Measurements from ENCODE around the gene ZNF200. TPM values are rescaled to one million over a fixed set of nuclear protein-coding genes. Genes with fewer than 3 reads are reported as not detected.

The ZNF200 gene
- total and polyA plus RNA-seq, 4 donors: 4.3 to 7.8 (median 6.4) TPM

GRCh38 chr16:3268294-3268693, 33.3 kb upstream of the ZNF200 start:
- DNase-seq: no peak
- ATAC-seq (ENCODE audit: insufficient read depth, low FRiP score): no peak
- H3K36me3 ChIP-seq (ENCODE audit: control insufficient read depth in 4 of 4, insufficient read depth in 4 of 4, low read length in 4 of 4): peaks cover 0 to 2% (median 0%) of the 10 kb centered on the region in 4 donors
- WGBS, 2 donors: 93 to 96% methylated on average over 1 of the region's 1 CpG
- no peak overlapping the region for H3K9ac ChIP-seq (ENCODE audit: insufficient read depth in 1 of 2, low read length in 2 of 2)
- no peak overlapping the region for H3K4me3 ChIP-seq
- no peak for TF ChIP-seq CTCF (IDR thresholded peaks at IDR 0.05; ENCODE audit: control extremely low read depth, extremely low read depth)
- no peaks in the 10 kb centered on the region for H3K27me3 ChIP-seq (ENCODE audit: control insufficient read depth in 3 of 3, insufficient read depth in 3 of 3, low read length in 2 of 3)
- H3K9me3 ChIP-seq (ENCODE audit: control insufficient read depth in 4 of 4, insufficient read depth in 3 of 4, low read length in 3 of 4): peaks cover 0 to 6% (median 0%) of the 10 kb centered on the region in 4 donors
- H3K27ac ChIP-seq (ENCODE audit: low read depth in 1 of 2, low read length in 1 of 2): no peak overlapping the region
- H3K4me1 ChIP-seq (ENCODE audit: control insufficient read depth in 5 of 5, insufficient read depth in 5 of 5, low read length in 5 of 5): peaks cover 0 to 4% (median 3%) of the 10 kb centered on the region in 5 donors

GRCh38 chr16:3266873-3267537, 32.0 kb upstream of the ZNF200 start:
- Histone ChIP-seq H3K9me3 (ENCODE audit: control insufficient read depth in 4 of 4, insufficient read depth in 3 of 4, low read length in 3 of 4) (peaks cover 0 to 6% (median 0%) of the 10 kb centered on the region in 4 donors), H3K4me1 (ENCODE audit: control insufficient read depth in 5 of 5, insufficient read depth in 5 of 5, low read length in 5 of 5) (peaks cover 0 to 6% (median 3%) of the 10 kb centered on the region in 5 donors), H3K36me3 (ENCODE audit: control insufficient read depth in 4 of 4, insufficient read depth in 4 of 4, low read length in 4 of 4) (peaks cover 0 to 2% (median 0%) of the 10 kb centered on the region in 4 donors), H3K4me3 (no peak overlapping the region), H3K9ac (ENCODE audit: insufficient read depth in 1 of 2, low read length in 2 of 2) (no peak overlapping the region), H3K27ac (ENCODE audit: low read depth in 1 of 2, low read length in 1 of 2) (no peak overlapping the region), H3K27me3 (ENCODE audit: control insufficient read depth in 3 of 3, insufficient read depth in 3 of 3, low read length in 2 of 3) (no peaks in the 10 kb centered on the region)
- peak; percentile 20 to 43 (median 25) for DNase-seq
- ATAC-seq (ENCODE audit: insufficient read depth, low FRiP score): no peak
- no peak for TF ChIP-seq CTCF (IDR thresholded peaks at IDR 0.05; ENCODE audit: control extremely low read depth, extremely low read depth)
- 80 to 82% methylated on average over 5 of the region's 5 CpGs for WGBS, 2 donors

- H3K9ac ChIP-seq (ENCODE audit: insufficient read depth in 1 of 2, low read length in 2 of 2): peak overlapping the region in 1 of 2 donors; percentile 73
- H3K36me3 ChIP-seq (ENCODE audit: control insufficient read depth in 4 of 4, insufficient read depth in 4 of 4, low read length in 4 of 4): peaks cover 0 to 2% (median 0%) of the 10 kb centered on the region in 4 donors
- H3K9me3 ChIP-seq (ENCODE audit: control insufficient read depth in 4 of 4, insufficient read depth in 3 of 4, low read length in 3 of 4): peaks cover 0 to 6% (median 0%) of the 10 kb centered on the region in 4 donors
- peak; percentile 94 for ATAC-seq (ENCODE audit: insufficient read depth, low FRiP score)
- H3K4me3 ChIP-seq: peak overlapping the region; percentile 80
- peaks cover 0 to 6% (median 3%) of the 10 kb centered on the region in 5 donors for H3K4me1 ChIP-seq (ENCODE audit: control insufficient read depth in 5 of 5, insufficient read depth in 5 of 5, low read length in 5 of 5)
- H3K27me3 ChIP-seq (ENCODE audit: control insufficient read depth in 3 of 3, insufficient read depth in 3 of 3, low read length in 2 of 3): no peaks in the 10 kb centered on the region
- WGBS, 2 donors: 1 to 3% methylated on average over 77 of the region's 77 CpGs
- DNase-seq: peak; percentile 99
- TF ChIP-seq CTCF (IDR thresholded peaks at IDR 0.05; ENCODE audit: control extremely low read depth, extremely low read depth): no peak
- H3K27ac ChIP-seq (ENCODE audit: low read depth in 1 of 2, low read length in 1 of 2): peak overlapping the region; percentile 87 to 99
Observed at GRCh38 chr16:3264137-3265036, 29.4 kb upstream of the ZNF200 start.

Data from lung (tissue), 12 donors.